Right lobe of liver (tissue), 4 donors: ENCODE measurements around the gene ZNF761.

ENCODE experiments used
- POLR2A ChIP-seq: fragments of 450-650 bp; IDR thresholded peaks from one replicate; pipeline ENCODE4 v1.6.1; 2017; ENCODE audit warnings: antibody characterized with exemption, mild to moderate bottlenecking
- TF ChIP-seq, protein P1 (sequence below), 4 donors: fragments of 200-600 bp in 3 of 4; fragments of 450-650 bp in 1 of 4; IDR thresholded peaks; one replicate each; pipeline versions ENCODE4 v1.5.1 to v1.8.0; 2016 to 2022; ENCODE audit warnings: antibody characterized with exemption in 4 of 4, mild to moderate bottlenecking in 2 of 4
- donor health status: DM: no; HTN: no; CAD: no.
- donor health status: DM: no; HTN: no; CAD: no.
- donor health status: DM: no; HTN: yes; CAD: no.

DNA sequence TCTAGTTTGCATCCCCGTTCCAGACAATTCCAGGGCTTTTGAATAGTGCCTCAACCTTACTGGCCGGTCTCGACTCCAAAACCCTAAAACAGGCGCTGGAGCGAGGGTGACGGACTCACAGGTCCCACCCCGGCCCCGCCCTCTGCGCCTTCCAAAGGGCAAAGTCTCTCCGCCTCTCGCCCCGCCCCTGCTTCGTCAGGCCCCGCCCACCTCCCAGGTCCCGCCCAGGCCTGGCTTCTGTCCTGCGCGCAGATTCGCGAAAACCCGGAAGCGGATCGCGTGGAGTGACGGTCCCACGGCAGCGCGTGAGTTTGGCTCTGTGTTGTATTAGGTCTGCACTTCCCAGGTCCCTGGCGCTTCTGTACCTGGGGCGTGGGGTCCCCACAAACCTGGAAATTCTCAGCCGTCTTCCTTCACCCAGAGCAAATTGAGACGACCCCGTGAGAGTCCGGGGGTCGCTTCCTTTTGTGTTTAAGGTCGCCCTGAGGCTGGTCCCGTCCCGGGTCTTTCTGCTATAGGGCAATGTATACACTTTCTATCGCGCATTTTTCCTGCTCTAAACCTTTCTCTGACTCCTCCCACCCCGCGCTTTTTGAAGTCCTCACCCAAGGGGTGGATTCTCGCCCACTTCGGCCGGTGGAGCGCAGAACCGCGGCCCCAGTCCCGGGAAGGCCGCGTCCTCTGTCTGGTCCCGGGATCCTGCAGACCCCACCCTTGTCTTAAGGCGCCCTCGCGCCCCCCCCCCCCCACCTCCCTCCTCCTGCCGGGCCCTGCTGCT is 35.9 kb downstream of the ZNF761 start, which contains the start of gene ZNF813:
- TF ChIP-seq, protein P1, sequence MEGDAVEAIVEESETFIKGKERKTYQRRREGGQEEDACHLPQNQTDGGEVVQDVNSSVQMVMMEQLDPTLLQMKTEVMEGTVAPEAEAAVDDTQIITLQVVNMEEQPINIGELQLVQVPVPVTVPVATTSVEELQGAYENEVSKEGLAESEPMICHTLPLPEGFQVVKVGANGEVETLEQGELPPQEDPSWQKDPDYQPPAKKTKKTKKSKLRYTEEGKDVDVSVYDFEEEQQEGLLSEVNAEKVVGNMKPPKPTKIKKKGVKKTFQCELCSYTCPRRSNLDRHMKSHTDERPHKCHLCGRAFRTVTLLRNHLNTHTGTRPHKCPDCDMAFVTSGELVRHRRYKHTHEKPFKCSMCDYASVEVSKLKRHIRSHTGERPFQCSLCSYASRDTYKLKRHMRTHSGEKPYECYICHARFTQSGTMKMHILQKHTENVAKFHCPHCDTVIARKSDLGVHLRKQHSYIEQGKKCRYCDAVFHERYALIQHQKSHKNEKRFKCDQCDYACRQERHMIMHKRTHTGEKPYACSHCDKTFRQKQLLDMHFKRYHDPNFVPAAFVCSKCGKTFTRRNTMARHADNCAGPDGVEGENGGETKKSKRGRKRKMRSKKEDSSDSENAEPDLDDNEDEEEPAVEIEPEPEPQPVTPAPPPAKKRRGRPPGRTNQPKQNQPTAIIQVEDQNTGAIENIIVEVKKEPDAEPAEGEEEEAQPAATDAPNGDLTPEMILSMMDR (IDR thresholded peaks at IDR 0.05) = no peak
- peak; percentile 44 for TF ChIP-seq POLR2A
